SW 1271 (cell line): ENCODE data around the gene CCNJL.
"Not testable (repeated sequence)": the region's sequence is repeated elsewhere in the genome, so short reads cannot be mapped to it uniquely, and the experiment has no call there.

Experiments used
- DNase-seq, 2 experiments: peaks; one replicate each; lab custom pipeline; 2025; lab: John Stamatoyannopoulos, UW

Gene CCNJL

GRCh38 chr5:160260881-160261815, 51.2 kb downstream of the CCNJL start:
- no peak for DNase-seq

GRCh38 chr5:160260006-160260775, 52.2 kb downstream of the CCNJL start:
- no peak for DNase-seq

- no peak for DNase-seq
Measured at GRCh38 chr5:160259341-160259740, 53.0 kb downstream of the CCNJL start.

GRCh38 chr5:160254706-160255105, 57.7 kb downstream of the CCNJL start:
- DNase-seq: no peak

- no peak for DNase-seq
Measured at GRCh38 chr5:160253441-160253840, 58.9 kb downstream of the CCNJL start.

GRCh38 chr5:160252916-160253315, 59.4 kb downstream of the CCNJL start:
- DNase-seq: no peak

- DNase-seq: no peak
Measured at GRCh38 chr5:160251406-160252155, 60.8 kb downstream of the CCNJL start.

- no peak for DNase-seq
Measured at GRCh38 chr5:160250826-160251225, 61.5 kb downstream of the CCNJL start.

GRCh38 chr5:160250226-160250625, 62.1 kb downstream of the CCNJL start:
- no peak for DNase-seq

GRCh38 chr5:160249570-160249969, 62.8 kb downstream of the CCNJL start:
- DNase-seq: not testable (repeated sequence)

- DNase-seq: no peak
Measured at GRCh38 chr5:160245506-160246086, 66.8 kb downstream of the CCNJL start.

- no peak for DNase-seq
Measured at GRCh38 chr5:160242145-160242544, 70.2 kb downstream of the CCNJL start.

GRCh38 chr5:160240350-160240749, 72.0 kb downstream of the CCNJL start:
- DNase-seq: no peak

- no peak for DNase-seq
Measured at GRCh38 chr5:160237571-160238093, 74.7 kb downstream of the CCNJL start.

- no peak for DNase-seq
Measured at GRCh38 chr5:160235731-160236130, 76.6 kb downstream of the CCNJL start.

- no peak for DNase-seq
Measured at GRCh38 chr5:160233215-160233614, 79.1 kb downstream of the CCNJL start.

- no peak for DNase-seq
Measured at GRCh38 chr5:160231783-160232342, 80.5 kb downstream of the CCNJL start.

GRCh38 chr5:160230686-160231527, 81.5 kb downstream of the CCNJL start:
- no peak for DNase-seq

GRCh38 chr5:160229190-160229742, 83.1 kb downstream of the CCNJL start, which contains the start of gene FABP6:
FABP6 (plus strand) TSS chr5:160229506; CDS start chr5:160229558, 52 bp downstream.
- no peak for DNase-seq

GRCh38 chr5:160227012-160227411, 85.4 kb downstream of the CCNJL start:
- DNase-seq: no peak
